Liver (tissue), 9 donors: ENCODE results near the gene TENM3. TPM values are rescaled to one million over a fixed set of nuclear protein-coding genes. Genes with fewer than 3 reads are reported as not detected.

ENCODE experiments used
- DNase-seq: peaks from one replicate; pipeline ENCODE4 v3.0.0-alpha.2; 2017; ENCODE audit warnings: low spot score
- H3K27ac ChIP-seq, 2 donors: one replicate each; pipeline ENCODE4 v1.7.0; 2013; ENCODE audit warnings: inconsistent platforms in 2 of 2, low read length in 2 of 2, control low read depth in 1 of 2, low read depth in 1 of 2, mild to moderate bottlenecking in 1 of 2
- H3K27me3 ChIP-seq, 4 donors: one replicate each; pipeline versions ENCODE4 v1.6.1 to v1.7.0; 2013; ENCODE audit warnings: low read length in 3 of 4, inconsistent platforms in 1 of 4, mild to moderate bottlenecking in 1 of 4, moderate library complexity in 1 of 4; ENCODE audit not compliant: control insufficient read depth in 4 of 4, insufficient read depth in 4 of 4
- H3K36me3 ChIP-seq, 4 donors: one replicate each; pipeline versions ENCODE4 v1.6.1 to v1.7.0; 2013; ENCODE audit warnings: low read length in 3 of 4, mild to moderate bottlenecking in 3 of 4, low read depth in 1 of 4, moderate library complexity in 1 of 4; ENCODE audit not compliant: control insufficient read depth in 4 of 4, insufficient read depth in 3 of 4
- H3K4me1 ChIP-seq, 4 donors: one replicate each; pipeline versions ENCODE4 v1.6.1 to v1.7.0; 2013; ENCODE audit warnings: low read length in 3 of 4, mild to moderate bottlenecking in 3 of 4, moderate library complexity in 1 of 4; ENCODE audit not compliant: control insufficient read depth in 4 of 4, insufficient read depth in 4 of 4
- H3K4me3 ChIP-seq, 3 donors: one replicate each; pipeline versions ENCODE4 v1.6.1 to v1.7.0; 2013; ENCODE audit warnings: low read length in 3 of 3, control low read depth in 1 of 3, low read depth in 1 of 3, mild to moderate bottlenecking in 1 of 3
- H3K9ac ChIP-seq, 2 donors: one replicate each; pipeline ENCODE4 v1.7.0; 2013; ENCODE audit warnings: low read length in 2 of 2, mild to moderate bottlenecking in 2 of 2, moderate library complexity in 2 of 2, control low read depth in 1 of 2, low read depth in 1 of 2
- H3K9me3 ChIP-seq, 4 donors: one replicate each; pipeline versions ENCODE4 v1.6.1 to v1.7.0; 2013; ENCODE audit warnings: low read length in 3 of 4; ENCODE audit not compliant: control insufficient read depth in 4 of 4
- EGR1 ChIP-seq, 2 donors: IDR thresholded peaks; 2 replicates each; pipeline ENCODE4 v1.6.1; 2016 to 2018; ENCODE audit warnings: antibody characterized with exemption in 2 of 2, low read depth in 2 of 2
- FOXA1 ChIP-seq: IDR thresholded peaks from 2 replicates; pipeline ENCODE4 v1.6.1; 2016; ENCODE audit warnings: antibody characterized with exemption
- GABPA ChIP-seq, 2 donors: IDR thresholded peaks in 1 of 2; conservative IDR thresholded peaks in 1 of 2; 2 replicates each; pipeline ENCODE4 v1.6.1; 2016; ENCODE audit warnings: antibody characterized with exemption in 2 of 2, mild to moderate bottlenecking in 1 of 2, moderate library complexity in 1 of 2
- HNF4G ChIP-seq: IDR thresholded peaks from 2 replicates; pipeline ENCODE4 v1.6.1; 2016; ENCODE audit warnings: antibody characterized with exemption
- JUND ChIP-seq, 2 donors: IDR thresholded peaks; 2 replicates each; pipeline ENCODE4 v1.6.1; 2016; ENCODE audit warnings: antibody characterized with exemption in 2 of 2
- RAD21 ChIP-seq, 2 donors: IDR thresholded peaks; 2 replicates each; pipeline ENCODE4 v1.6.1; 2016; ENCODE audit warnings: antibody characterized with exemption in 2 of 2, mild to moderate bottlenecking in 2 of 2
- RXRA ChIP-seq, 2 donors: IDR thresholded peaks; 2 replicates each; pipeline ENCODE4 v1.6.1; 2017 to 2018; ENCODE audit warnings: antibody characterized with exemption in 2 of 2, mild to moderate bottlenecking in 1 of 2
- TAF1 ChIP-seq: conservative IDR thresholded peaks from 2 replicates; pipeline ENCODE4 v1.6.1; 2016; ENCODE audit warnings: antibody characterized with exemption, mild to moderate bottlenecking
- WGBS: extraction: QIAGEN DNeasy Blood & Tissue Kit; methylation state at CpG from one replicate; pipeline ENCODE4 v1.1.7; 2013; 5-methylcytosine and 5-hydroxymethylcytosine counted together
- polyA plus RNA-seq, 2 donors: library from polyadenylated mRNA; stranded (reverse) in 1 of 2; unstranded in 1 of 2; fragments of 200-250 nt in 1 of 2; fragments of >200 nt in 1 of 2; fragmentation: Nextera tagmentation in 1 of 2; extraction: Ambion mirVana in 1 of 2; gene quantifications; one replicate each; pipeline versions ENCODE4 v1.2.1 to v1.2.3, GENCODE V29; 2013 to 2015
- total RNA-seq, 2 donors: library from RNA; depleted of rRNA; stranded (reverse); fragments of >200 nt; gene quantifications; one replicate each; pipeline ENCODE4 v1.2.3, GENCODE V29; 2014
- TF ChIP-seq, protein P1 (sequence below): fragments of 150-350 bp; IDR thresholded peaks from 2 replicates; pipeline ENCODE4 v1.5.1; 2017; ENCODE audit warnings: improper control_type of control experiment, low read depth, low read length; ENCODE audit not compliant: missing input control
- TF ChIP-seq, protein P2 (sequence below): IDR thresholded peaks from 2 replicates; pipeline ENCODE4 v1.6.1; 2016; ENCODE audit warnings: antibody characterized with exemption
- TF ChIP-seq, protein P3 (sequence below): IDR thresholded peaks from 2 replicates; pipeline ENCODE4 v1.6.1; 2016; ENCODE audit warnings: antibody characterized with exemption, mild to moderate bottlenecking
- TF ChIP-seq, protein P4 (sequence below): IDR thresholded peaks from 2 replicates; pipeline ENCODE4 v1.6.1; 2016; ENCODE audit warnings: antibody characterized with exemption
- TF ChIP-seq, protein P5 (sequence below): IDR thresholded peaks from 2 replicates; pipeline ENCODE4 v1.6.1; 2016; ENCODE audit warnings: antibody characterized with exemption
- donor health status: healthy.
- donor health status: healthy.
- donor health status: healthy.
- donor health status: healthy.
- donor health status: healthy.

TENM3 gene
- total and polyA plus RNA-seq, 4 donors, result 0.32 to 16.8 (median 0.70) TPM

DNA sequence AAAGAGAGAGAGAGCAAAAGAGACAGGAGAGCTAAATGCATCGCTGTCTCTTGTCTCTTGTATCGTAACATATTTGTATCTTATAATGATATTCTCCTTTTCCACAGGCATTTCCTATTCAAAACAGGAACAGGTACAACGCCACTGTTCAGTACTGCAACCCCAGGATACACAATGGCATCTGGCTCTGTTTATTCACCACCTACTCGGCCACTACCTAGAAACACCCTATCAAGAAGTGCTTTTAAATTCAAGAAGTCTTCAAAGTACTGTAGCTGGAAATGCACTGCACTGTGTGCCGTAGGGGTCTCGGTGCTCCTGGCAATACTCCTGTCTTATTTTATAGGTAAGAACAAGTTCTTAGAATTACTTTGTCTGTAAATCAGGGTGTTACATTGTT lies 385.3 kb downstream of the TENM3 start:
- DNase-seq, result no peak
- Histone ChIP-seq H3K27me3 (no peaks in the 10 kb centered on the region), H3K27ac (no peak overlapping the region), H3K9ac (no peak overlapping the region), H3K36me3 (no peaks in the 10 kb centered on the region), H3K9me3 (no peaks in the 10 kb centered on the region), H3K4me3 (no peak overlapping the region), H3K4me1 (no peaks in the 10 kb centered on the region)
- TF ChIP-seq, protein P1, sequence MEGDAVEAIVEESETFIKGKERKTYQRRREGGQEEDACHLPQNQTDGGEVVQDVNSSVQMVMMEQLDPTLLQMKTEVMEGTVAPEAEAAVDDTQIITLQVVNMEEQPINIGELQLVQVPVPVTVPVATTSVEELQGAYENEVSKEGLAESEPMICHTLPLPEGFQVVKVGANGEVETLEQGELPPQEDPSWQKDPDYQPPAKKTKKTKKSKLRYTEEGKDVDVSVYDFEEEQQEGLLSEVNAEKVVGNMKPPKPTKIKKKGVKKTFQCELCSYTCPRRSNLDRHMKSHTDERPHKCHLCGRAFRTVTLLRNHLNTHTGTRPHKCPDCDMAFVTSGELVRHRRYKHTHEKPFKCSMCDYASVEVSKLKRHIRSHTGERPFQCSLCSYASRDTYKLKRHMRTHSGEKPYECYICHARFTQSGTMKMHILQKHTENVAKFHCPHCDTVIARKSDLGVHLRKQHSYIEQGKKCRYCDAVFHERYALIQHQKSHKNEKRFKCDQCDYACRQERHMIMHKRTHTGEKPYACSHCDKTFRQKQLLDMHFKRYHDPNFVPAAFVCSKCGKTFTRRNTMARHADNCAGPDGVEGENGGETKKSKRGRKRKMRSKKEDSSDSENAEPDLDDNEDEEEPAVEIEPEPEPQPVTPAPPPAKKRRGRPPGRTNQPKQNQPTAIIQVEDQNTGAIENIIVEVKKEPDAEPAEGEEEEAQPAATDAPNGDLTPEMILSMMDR, result no peak
- TF ChIP-seq GABPA (IDR thresholded peaks at IDR 0.05 in 1 of 2, conservative IDR thresholded peaks at IDR 0.05 in 1 of 2), result no peak
- TF ChIP-seq, protein P2, sequence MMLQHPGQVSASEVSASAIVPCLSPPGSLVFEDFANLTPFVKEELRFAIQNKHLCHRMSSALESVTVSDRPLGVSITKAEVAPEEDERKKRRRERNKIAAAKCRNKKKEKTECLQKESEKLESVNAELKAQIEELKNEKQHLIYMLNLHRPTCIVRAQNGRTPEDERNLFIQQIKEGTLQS, result no peak
- no peak for TF ChIP-seq HNF4G
- TF ChIP-seq, protein P3, sequence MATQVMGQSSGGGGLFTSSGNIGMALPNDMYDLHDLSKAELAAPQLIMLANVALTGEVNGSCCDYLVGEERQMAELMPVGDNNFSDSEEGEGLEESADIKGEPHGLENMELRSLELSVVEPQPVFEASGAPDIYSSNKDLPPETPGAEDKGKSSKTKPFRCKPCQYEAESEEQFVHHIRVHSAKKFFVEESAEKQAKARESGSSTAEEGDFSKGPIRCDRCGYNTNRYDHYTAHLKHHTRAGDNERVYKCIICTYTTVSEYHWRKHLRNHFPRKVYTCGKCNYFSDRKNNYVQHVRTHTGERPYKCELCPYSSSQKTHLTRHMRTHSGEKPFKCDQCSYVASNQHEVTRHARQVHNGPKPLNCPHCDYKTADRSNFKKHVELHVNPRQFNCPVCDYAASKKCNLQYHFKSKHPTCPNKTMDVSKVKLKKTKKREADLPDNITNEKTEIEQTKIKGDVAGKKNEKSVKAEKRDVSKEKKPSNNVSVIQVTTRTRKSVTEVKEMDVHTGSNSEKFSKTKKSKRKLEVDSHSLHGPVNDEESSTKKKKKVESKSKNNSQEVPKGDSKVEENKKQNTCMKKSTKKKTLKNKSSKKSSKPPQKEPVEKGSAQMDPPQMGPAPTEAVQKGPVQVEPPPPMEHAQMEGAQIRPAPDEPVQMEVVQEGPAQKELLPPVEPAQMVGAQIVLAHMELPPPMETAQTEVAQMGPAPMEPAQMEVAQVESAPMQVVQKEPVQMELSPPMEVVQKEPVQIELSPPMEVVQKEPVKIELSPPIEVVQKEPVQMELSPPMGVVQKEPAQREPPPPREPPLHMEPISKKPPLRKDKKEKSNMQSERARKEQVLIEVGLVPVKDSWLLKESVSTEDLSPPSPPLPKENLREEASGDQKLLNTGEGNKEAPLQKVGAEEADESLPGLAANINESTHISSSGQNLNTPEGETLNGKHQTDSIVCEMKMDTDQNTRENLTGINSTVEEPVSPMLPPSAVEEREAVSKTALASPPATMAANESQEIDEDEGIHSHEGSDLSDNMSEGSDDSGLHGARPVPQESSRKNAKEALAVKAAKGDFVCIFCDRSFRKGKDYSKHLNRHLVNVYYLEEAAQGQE, result no peak
- no peak for TF ChIP-seq RAD21 (IDR thresholded peaks at IDR 0.05)
- TF ChIP-seq, protein P4, sequence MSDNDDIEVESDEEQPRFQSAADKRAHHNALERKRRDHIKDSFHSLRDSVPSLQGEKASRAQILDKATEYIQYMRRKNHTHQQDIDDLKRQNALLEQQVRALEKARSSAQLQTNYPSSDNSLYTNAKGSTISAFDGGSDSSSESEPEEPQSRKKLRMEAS, result no peak
- no peak for TF ChIP-seq JUND (IDR thresholded peaks at IDR 0.05)
- TF ChIP-seq FOXA1, result no peak
- TF ChIP-seq, protein P5, sequence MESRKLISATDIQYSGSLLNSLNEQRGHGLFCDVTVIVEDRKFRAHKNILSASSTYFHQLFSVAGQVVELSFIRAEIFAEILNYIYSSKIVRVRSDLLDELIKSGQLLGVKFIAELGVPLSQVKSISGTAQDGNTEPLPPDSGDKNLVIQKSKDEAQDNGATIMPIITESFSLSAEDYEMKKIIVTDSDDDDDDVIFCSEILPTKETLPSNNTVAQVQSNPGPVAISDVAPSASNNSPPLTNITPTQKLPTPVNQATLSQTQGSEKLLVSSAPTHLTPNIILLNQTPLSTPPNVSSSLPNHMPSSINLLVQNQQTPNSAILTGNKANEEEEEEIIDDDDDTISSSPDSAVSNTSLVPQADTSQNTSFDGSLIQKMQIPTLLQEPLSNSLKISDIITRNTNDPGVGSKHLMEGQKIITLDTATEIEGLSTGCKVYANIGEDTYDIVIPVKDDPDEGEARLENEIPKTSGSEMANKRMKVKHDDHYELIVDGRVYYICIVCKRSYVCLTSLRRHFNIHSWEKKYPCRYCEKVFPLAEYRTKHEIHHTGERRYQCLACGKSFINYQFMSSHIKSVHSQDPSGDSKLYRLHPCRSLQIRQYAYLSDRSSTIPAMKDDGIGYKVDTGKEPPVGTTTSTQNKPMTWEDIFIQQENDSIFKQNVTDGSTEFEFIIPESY, result no peak
- TF ChIP-seq TAF1, result no peak
- TF ChIP-seq RXRA (IDR thresholded peaks at IDR 0.05), result no peak
- TF ChIP-seq EGR1 (IDR thresholded peaks at IDR 0.05; ENCODE audit: low read depth in 2 of 2), result no peak
- 92% methylated on average over 6 of the region's 6 CpGs for WGBS

DNA sequence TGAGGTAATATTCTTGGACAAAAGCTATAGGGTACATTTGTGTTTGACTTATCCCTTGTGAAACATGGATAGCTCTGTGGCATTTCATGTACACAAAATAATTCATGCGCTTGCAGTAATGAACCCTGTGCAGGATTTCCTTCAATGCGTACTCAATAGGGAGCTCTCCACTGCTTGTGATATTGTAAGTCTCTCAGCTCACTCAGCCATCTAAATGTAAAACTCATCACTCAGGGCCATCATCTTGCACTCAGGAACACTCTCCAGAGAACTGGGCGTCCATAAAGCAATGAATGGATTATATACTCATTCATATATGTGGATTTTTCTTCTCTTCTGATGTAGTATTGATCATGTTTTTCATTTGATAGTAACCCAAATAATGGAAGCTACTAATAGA lies 385.9 kb downstream of the TENM3 start:
- DNase-seq, result no peak
- H3K9ac ChIP-seq, result no peak overlapping the region
- no peaks in the 10 kb centered on the region for H3K4me1 ChIP-seq
- no peaks in the 10 kb centered on the region for H3K36me3 ChIP-seq
- 91% methylated on average over 3 of the region's 3 CpGs for WGBS
- no peak overlapping the region for H3K27ac ChIP-seq
- no peaks in the 10 kb centered on the region for H3K9me3 ChIP-seq
- no peak for TF ChIP-seq FOXA1
- no peaks in the 10 kb centered on the region for H3K27me3 ChIP-seq
- no peak overlapping the region for H3K4me3 ChIP-seq
